Activated CD8-positive, alpha-beta T cell treated with anti-CD3 and anti-CD28 coated beads, Interleukin-2, amount 10 ng/mL, durations not matched to agents 7 days and 5 days (primary cell): ENCODE results near the gene ZNF853. TPM values are rescaled to one million over a fixed set of nuclear protein-coding genes. Genes with fewer than 3 reads are reported as not detected.

ENCODE experiments used
- ATAC-seq: fragments of 150-1000 bp; cut with Tn5 transposase; one replicate; pipeline ENCODE4 v1.10.0; 2021; ENCODE audit warnings: moderate library complexity
- CTCF ChIA-PET: fragments of 350-600 bp; sonication (Branson Sonifier 250); formaldehyde crosslinking; loops from one replicate; lab custom pipeline; 2021; ENCODE audit warnings: antibody characterized with exemption; lab: Charles Lee
- POLR2A ChIA-PET: fragments of 350-600 bp; sonication (Branson Sonifier 250); formaldehyde crosslinking; loops from one replicate; lab custom pipeline; 2021; ENCODE audit warnings: antibody characterized with exemption; lab: Charles Lee
- DNase-seq: peaks from one replicate; pipeline ENCODE4 v3.0.0-alpha.2; 2020
- H3K27ac Mint-ChIP-seq: one replicate; pipeline ENCODE4 v1.8.0; 2021; ENCODE audit warnings: mild to moderate bottlenecking, mixed read lengths
- H3K27me3 Mint-ChIP-seq: one replicate; pipeline ENCODE4 v1.8.0; 2021; ENCODE audit warnings: low read depth, mixed read lengths
- H3K36me3 Mint-ChIP-seq: one replicate; pipeline ENCODE4 v1.8.0; 2021; ENCODE audit warnings: low read depth, mixed read lengths
- H3K4me1 Mint-ChIP-seq: one replicate; pipeline ENCODE4 v1.8.0; 2021; ENCODE audit warnings: low read depth, mixed read lengths
- H3K4me3 Mint-ChIP-seq: one replicate; pipeline ENCODE4 v1.8.0; 2021; ENCODE audit warnings: mild to moderate bottlenecking, mixed read lengths
- H3K9me3 Mint-ChIP-seq: one replicate; pipeline ENCODE4 v1.8.0; 2022; ENCODE audit warnings: mixed read lengths; ENCODE audit not compliant: insufficient read depth
- total RNA-seq, 2 experiments: library from RNA; stranded (reverse); gene quantifications; one replicate each; pipeline ENCODE4 v1.2.3, GENCODE V29; 2021

Gene ZNF853
- total RNA-seq, 2 experiments from 2014 or later, result 0.78 to 1.0 TPM

GRCh38 chr7:6639627-6640026 is 24.2 kb downstream of the ZNF853 start:
- Mint-ChIP-seq H3K4me1 (peaks cover 37% of the 10 kb centered on the region), H3K27ac (no peak overlapping the region), H3K4me3 (peak overlapping the region; percentile 93), H3K27me3 (no peaks in the 10 kb centered on the region), H3K36me3 (peaks cover 44% of the 10 kb centered on the region), H3K9me3 (no peaks in the 10 kb centered on the region)
- ChIA-PET POLR2A (no interaction called here), CTCF (no interaction called here)
- DNase-seq (no peak), ATAC-seq (no peak)

- Mint-ChIP-seq H3K36me3 (peaks cover 51% of the 10 kb centered on the region), H3K27ac (no peak overlapping the region), H3K9me3 (no peaks in the 10 kb centered on the region), H3K27me3 (no peaks in the 10 kb centered on the region), H3K4me1 (peaks cover 32% of the 10 kb centered on the region), H3K4me3 (no peak overlapping the region)
- CTCF ChIA-PET, result no interaction called here
- POLR2A ChIA-PET, result no interaction called here
- ATAC-seq, result no peak
- DNase-seq, result no peak
Observed at GRCh38 chr7:6640246-6640721, 24.9 kb downstream of the ZNF853 start.

- Mint-ChIP-seq H3K4me3 (no peak overlapping the region), H3K4me1 (peaks cover 27% of the 10 kb centered on the region), H3K27me3 (no peaks in the 10 kb centered on the region), H3K9me3 (no peaks in the 10 kb centered on the region), H3K36me3 (peaks cover 57% of the 10 kb centered on the region), H3K27ac (no peak overlapping the region)
- DNase-seq (no peak), ATAC-seq (no peak)
- POLR2A ChIA-PET, result no interaction called here
- CTCF ChIA-PET, result no interaction called here
Observed at GRCh38 chr7:6641305-6642035, 26.1 kb downstream of the ZNF853 start.

DNA sequence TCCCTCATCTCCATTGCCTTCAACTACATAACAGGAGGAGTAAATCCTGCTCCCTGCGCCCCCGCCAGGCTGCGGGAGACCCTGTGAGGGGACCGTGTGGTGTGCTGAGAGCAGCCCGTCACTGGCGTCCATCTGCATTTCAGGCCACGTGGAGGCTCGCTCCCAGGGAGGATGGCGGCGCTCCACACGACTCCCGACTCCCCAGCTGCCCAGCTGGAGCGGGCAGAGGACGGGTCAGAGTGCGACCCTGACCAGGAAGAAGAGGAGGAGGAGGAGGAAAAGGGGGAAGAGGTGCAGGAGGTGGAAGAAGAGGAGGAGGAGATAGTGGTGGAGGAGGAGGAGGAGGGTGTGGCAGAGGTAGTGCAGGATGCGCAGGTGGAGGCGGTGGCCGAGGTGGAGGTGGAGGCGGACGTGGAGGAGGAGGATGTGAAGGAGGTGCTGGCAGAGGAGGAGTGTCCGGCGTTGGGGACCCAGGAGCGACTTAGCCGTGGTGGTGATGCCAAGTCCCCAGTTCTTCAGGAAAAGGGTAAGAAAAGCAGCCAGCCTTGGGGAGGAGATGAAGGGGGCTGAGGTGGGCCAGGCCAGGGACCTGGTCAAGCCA is 26.9 kb downstream of the ZNF853 start:
- no peak overlapping the region for H3K27ac Mint-ChIP-seq
- H3K4me1 Mint-ChIP-seq, result peaks cover 26% of the 10 kb centered on the region
- CTCF ChIA-PET, result no interaction called here
- POLR2A ChIA-PET, result no interaction called here
- H3K9me3 Mint-ChIP-seq, result no peaks in the 10 kb centered on the region
- H3K4me3 Mint-ChIP-seq, result no peak overlapping the region
- H3K27me3 Mint-ChIP-seq, result no peaks in the 10 kb centered on the region
- H3K36me3 Mint-ChIP-seq, result peaks cover 66% of the 10 kb centered on the region
- DNase-seq (no peak), ATAC-seq (no peak)

- Mint-ChIP-seq H3K27me3 (no peaks in the 10 kb centered on the region), H3K4me3 (no peak overlapping the region), H3K4me1 (peaks cover 22% of the 10 kb centered on the region), H3K27ac (no peak overlapping the region), H3K36me3 (peaks cover 69% of the 10 kb centered on the region), H3K9me3 (no peaks in the 10 kb centered on the region)
- ChIA-PET POLR2A (no interaction called here), CTCF (no interaction called here)
- ATAC-seq (no peak), DNase-seq (no peak)
Observed at GRCh38 chr7:6642861-6643640, 27.6 kb downstream of the ZNF853 start.

- ChIA-PET CTCF (no interaction called here), POLR2A (no interaction called here)
- Mint-ChIP-seq H3K4me3 (no peak overlapping the region), H3K36me3 (peaks cover 71% of the 10 kb centered on the region), H3K27me3 (no peaks in the 10 kb centered on the region), H3K27ac (no peak overlapping the region), H3K9me3 (no peaks in the 10 kb centered on the region), H3K4me1 (peaks cover 12% of the 10 kb centered on the region)
- ATAC-seq, result no peak
- no peak for DNase-seq
Observed at GRCh38 chr7:6643915-6644625, 28.7 kb downstream of the ZNF853 start.

- CTCF ChIA-PET, result no interaction called here
Observed at GRCh38 chr7:6644728-6645127, 29.3 kb downstream of the ZNF853 start.

GRCh38 chr7:6646465-6646864 is 31.1 kb downstream of the ZNF853 start:
- ATAC-seq (no peak), DNase-seq (no peak)
- Mint-ChIP-seq H3K27ac (no peak overlapping the region), H3K4me3 (no peak overlapping the region), H3K9me3 (peaks cover 6% of the 10 kb centered on the region), H3K27me3 (no peaks in the 10 kb centered on the region), H3K4me1 (no peaks in the 10 kb centered on the region), H3K36me3 (peaks cover 75% of the 10 kb centered on the region)
- CTCF ChIA-PET, result no interaction called here
- POLR2A ChIA-PET, result no interaction called here

More at GRCh38 chr7:6644728-6645127, 29.3 kb downstream of the ZNF853 start:
- H3K27me3 Mint-ChIP-seq, result no peaks in the 10 kb centered on the region
- peaks cover 6% of the 10 kb centered on the region for H3K4me1 Mint-ChIP-seq
- H3K9me3 Mint-ChIP-seq, result no peaks in the 10 kb centered on the region
- peaks cover 70% of the 10 kb centered on the region for H3K36me3 Mint-ChIP-seq
- POLR2A ChIA-PET, result no interaction called here
- DNase-seq (no peak), ATAC-seq (no peak)
- no peak overlapping the region for H3K4me3 Mint-ChIP-seq
- no peak overlapping the region for H3K27ac Mint-ChIP-seq

GRCh38 chr7:6647080-6647479 is 31.7 kb downstream of the ZNF853 start:
- no peak for ATAC-seq
- no peak overlapping the region for H3K27ac Mint-ChIP-seq
- H3K27me3 Mint-ChIP-seq, result no peaks in the 10 kb centered on the region
- ChIA-PET CTCF (no interaction called here), POLR2A (no interaction called here)
- no peak for DNase-seq
- H3K9me3 Mint-ChIP-seq, result peaks cover 6% of the 10 kb centered on the region
- H3K36me3 Mint-ChIP-seq, result peaks cover 75% of the 10 kb centered on the region
- no peaks in the 10 kb centered on the region for H3K4me1 Mint-ChIP-seq
- no peak overlapping the region for H3K4me3 Mint-ChIP-seq

- no peaks in the 10 kb centered on the region for H3K4me1 Mint-ChIP-seq
- ChIA-PET POLR2A (no interaction called here), CTCF (no interaction called here)
- H3K36me3 Mint-ChIP-seq, result peaks cover 75% of the 10 kb centered on the region
- peaks cover 6% of the 10 kb centered on the region for H3K9me3 Mint-ChIP-seq
- no peak overlapping the region for H3K4me3 Mint-ChIP-seq
- no peak for ATAC-seq
- DNase-seq, result no peak
- no peak overlapping the region for H3K27ac Mint-ChIP-seq
- H3K27me3 Mint-ChIP-seq, result no peaks in the 10 kb centered on the region
Observed at GRCh38 chr7:6647541-6647940, 32.1 kb downstream of the ZNF853 start.

DNA sequence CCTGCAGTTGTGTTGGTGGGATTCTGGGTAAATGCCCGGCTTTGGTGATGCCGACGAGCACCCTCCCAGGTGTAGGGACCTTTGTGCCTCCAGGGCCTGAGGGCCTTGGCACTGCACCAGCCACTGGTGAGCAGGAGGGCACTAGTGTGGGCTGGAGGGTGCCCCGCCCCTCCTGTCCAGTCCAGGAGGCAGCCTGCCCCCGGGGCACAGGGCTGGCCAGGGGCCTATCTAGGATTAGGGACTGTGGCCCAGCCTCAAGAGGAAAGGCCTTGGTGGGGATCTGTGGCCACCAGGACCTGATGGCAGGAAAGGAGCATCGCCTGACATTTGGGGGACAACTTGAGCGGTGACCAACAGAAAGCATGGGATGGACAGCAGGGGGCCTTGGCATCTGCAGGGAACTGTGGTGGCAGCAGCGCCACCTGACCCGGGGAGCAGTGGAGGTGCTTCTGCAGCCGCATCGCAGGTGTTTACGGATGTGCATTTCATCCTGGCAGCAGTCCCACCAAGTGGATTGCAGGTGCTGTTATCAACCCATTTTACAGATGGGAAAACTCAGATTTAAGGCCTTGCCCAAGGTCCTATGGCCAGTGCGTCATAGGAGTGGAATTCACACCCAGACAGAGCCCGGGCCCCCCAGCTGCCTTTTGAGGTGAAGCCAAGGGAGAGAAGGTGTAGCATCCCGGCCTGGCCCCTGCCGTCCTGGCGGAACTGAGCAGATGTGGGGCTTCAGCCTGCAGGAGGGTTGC is 32.8 kb downstream of the ZNF853 start:
- DNase-seq, result no peak
- no peaks in the 10 kb centered on the region for H3K4me1 Mint-ChIP-seq
- no peak for ATAC-seq
- H3K9me3 Mint-ChIP-seq, result peaks cover 6% of the 10 kb centered on the region
- H3K36me3 Mint-ChIP-seq, result peaks cover 77% of the 10 kb centered on the region
- no peaks in the 10 kb centered on the region for H3K27me3 Mint-ChIP-seq
- H3K4me3 Mint-ChIP-seq, result no peak overlapping the region
- H3K27ac Mint-ChIP-seq, result no peak overlapping the region
- ChIA-PET CTCF (no interaction called here), POLR2A (no interaction called here)
